Measurements from ENCODE around the gene SLC9A6.

DNA sequence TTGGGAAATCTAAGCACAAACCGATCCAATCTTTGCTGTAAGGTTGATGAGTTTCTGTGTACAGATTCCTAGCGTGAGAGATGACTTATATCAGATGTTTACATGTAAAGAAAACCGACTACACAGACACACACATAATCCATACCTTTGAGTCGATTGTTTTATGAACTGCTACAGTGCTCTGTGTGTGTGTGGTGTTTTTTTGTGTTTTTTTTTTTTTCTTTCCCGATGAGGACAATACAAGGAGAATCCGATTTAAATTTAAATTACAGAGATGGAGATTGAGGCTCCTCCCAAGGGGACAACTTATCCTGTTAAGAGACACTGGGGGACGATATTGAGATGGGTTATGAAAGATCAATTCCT, 461 bp upstream of the SLC9A6 start:
- TF ChIP-seq, protein P1, sequence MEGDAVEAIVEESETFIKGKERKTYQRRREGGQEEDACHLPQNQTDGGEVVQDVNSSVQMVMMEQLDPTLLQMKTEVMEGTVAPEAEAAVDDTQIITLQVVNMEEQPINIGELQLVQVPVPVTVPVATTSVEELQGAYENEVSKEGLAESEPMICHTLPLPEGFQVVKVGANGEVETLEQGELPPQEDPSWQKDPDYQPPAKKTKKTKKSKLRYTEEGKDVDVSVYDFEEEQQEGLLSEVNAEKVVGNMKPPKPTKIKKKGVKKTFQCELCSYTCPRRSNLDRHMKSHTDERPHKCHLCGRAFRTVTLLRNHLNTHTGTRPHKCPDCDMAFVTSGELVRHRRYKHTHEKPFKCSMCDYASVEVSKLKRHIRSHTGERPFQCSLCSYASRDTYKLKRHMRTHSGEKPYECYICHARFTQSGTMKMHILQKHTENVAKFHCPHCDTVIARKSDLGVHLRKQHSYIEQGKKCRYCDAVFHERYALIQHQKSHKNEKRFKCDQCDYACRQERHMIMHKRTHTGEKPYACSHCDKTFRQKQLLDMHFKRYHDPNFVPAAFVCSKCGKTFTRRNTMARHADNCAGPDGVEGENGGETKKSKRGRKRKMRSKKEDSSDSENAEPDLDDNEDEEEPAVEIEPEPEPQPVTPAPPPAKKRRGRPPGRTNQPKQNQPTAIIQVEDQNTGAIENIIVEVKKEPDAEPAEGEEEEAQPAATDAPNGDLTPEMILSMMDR (IDR thresholded peaks at IDR 0.05), result no peak
- TF ChIP-seq POLR2A (IDR thresholded peaks at IDR 0.05) (no peak), EP300 (IDR thresholded peaks at IDR 0.05) (no peak)
